PC-3 (cell line): ENCODE data around the gene KSR2. TPM values are rescaled to one million over a fixed set of nuclear protein-coding genes. Genes with fewer than 3 reads are reported as not detected.
A peak's percentile ranks its signal among the peaks of the same experiment; 100 is the strongest.

Experiments
- ATAC-seq: fragments of 200-7000 bp; cut with Tn5 transposase; 2 replicates; pipeline ENCODE4 v1.9.1; 2020; ENCODE audit warnings: mild to moderate bottlenecking, moderate library complexity
- BruUV-seq: library from RNA; stranded (reverse); fragments of 400-500 nt; replicated peaks from 2 replicates; lab custom pipeline; 2021; lab: Mats Ljungman, UMichigan
- CTCF ChIA-PET: fragments of 300-600 bp; sonication (Branson Sonifier 250); formaldehyde crosslinking; loops from one replicate; lab custom pipeline; 2022; ENCODE audit warnings: antibody characterized with exemption; lab: Charles Lee
- POLR2A ChIA-PET: fragments of 300-600 bp; sonication (Branson Sonifier 250); formaldehyde crosslinking; loops from one replicate; lab custom pipeline; 2022; ENCODE audit warnings: antibody characterized with exemption; ENCODE audit not compliant: unreplicated experiment; lab: Charles Lee
- DNase-seq: peaks from one replicate; pipeline ENCODE4 v3.0.0-alpha.2; 2015
- H2AFZ ChIP-seq: fragments of 300-600 bp; sonication (generic); 2 replicates; pipeline ENCODE4 v1.6.0; 2016; ENCODE audit warnings: antibody characterized with exemption, low read length
- H3F3A ChIP-seq: fragments of 300-600 bp; sonication (generic); one replicate; pipeline ENCODE4 v1.6.0; 2017; ENCODE audit warnings: antibody characterized with exemption, low read length, control low read depth, mild to moderate bottlenecking; ENCODE audit not compliant: unreplicated experiment
- H3K27ac ChIP-seq: fragments of 300-600 bp; sonication (generic); 2 replicates; pipeline ENCODE4 v1.5.1; 2016; ENCODE audit warnings: mild to moderate bottlenecking, low read length
- H3K27me3 ChIP-seq: fragments of 300-600 bp; sonication (generic); 2 replicates; pipeline ENCODE4 v1.6.1; 2016; ENCODE audit warnings: low read length, mixed read lengths
- H3K36me3 ChIP-seq: fragments of 300-600 bp; sonication (generic); 2 replicates; pipeline ENCODE4 v1.6.1; 2016; ENCODE audit warnings: low read depth, mixed run types, low read length, mixed read lengths
- H3K4me1 ChIP-seq: fragments of 300-600 bp; sonication (generic); 2 replicates; pipeline ENCODE4 v1.5.1; 2016; ENCODE audit warnings: low read length; ENCODE audit not compliant: insufficient read depth
- H3K4me2 ChIP-seq: fragments of 300-600 bp; sonication (generic); 2 replicates; pipeline ENCODE4 v1.6.0; 2016; ENCODE audit warnings: low read length
- H3K4me3 ChIP-seq: fragments of 300-600 bp; sonication (generic); 2 replicates; pipeline ENCODE4 v1.5.1; 2016; ENCODE audit warnings: mild to moderate bottlenecking, low read length, mixed read lengths
- H3K79me2 ChIP-seq: fragments of 300-600 bp; sonication (generic); 2 replicates; pipeline ENCODE4 v1.6.1; 2017; ENCODE audit warnings: low read length, mixed read lengths
- H3K9ac ChIP-seq: fragments of 300-600 bp; sonication (generic); 2 replicates; pipeline ENCODE4 v1.6.0; 2016; ENCODE audit warnings: mild to moderate bottlenecking, low read length
- H3K9me2 ChIP-seq: fragments of 300-600 bp; sonication (generic); replicated peaks from 2 replicates; pipeline ENCODE4 v1.6.1; 2016; ENCODE audit warnings: mixed run types, low read length, mixed read lengths
- H3K9me3 ChIP-seq: fragments of 300-600 bp; sonication (generic); 2 replicates; pipeline ENCODE4 v1.6.1; 2016; ENCODE audit warnings: low read length, mixed read lengths
- H4K20me1 ChIP-seq: fragments of 300-600 bp; sonication (generic); 2 replicates; pipeline ENCODE4 v1.6.1; 2016; ENCODE audit warnings: low read length, mixed read lengths
- CTCF ChIP-seq: fragments of 300-600 bp; sonication (generic); conservative IDR thresholded peaks from 2 replicates; pipeline ENCODE4 v1.5.1; 2017; ENCODE audit warnings: antibody characterized with exemption, low read depth, mild to moderate bottlenecking, low read length
- EZH2 ChIP-seq: fragments of 300-600 bp; sonication (generic); IDR thresholded peaks from one replicate; pipeline ENCODE4 v1.6.1; 2017; ENCODE audit warnings: antibody characterized with exemption, mild to moderate bottlenecking, low read length; ENCODE audit not compliant: unreplicated experiment
- EZH2phosphoT487 ChIP-seq: fragments of 300-600 bp; sonication (generic); IDR thresholded peaks from 2 replicates; pipeline ENCODE4 v1.6.1; 2018; ENCODE audit warnings: mild to moderate bottlenecking, antibody characterized with exemption, low read length, borderline replicate concordance
- intact Hi-C: fragments of 100-400 bp; cut with micrococcal nuclease; formaldehyde crosslinking; loops from 2 replicates; pipeline ENCODE4 v1.9.0; 2023
- total RNA-seq: library from RNA; depleted of rRNA; stranded (reverse); fragments of >200 nt; gene quantifications from 2 replicates; pipeline ENCODE4 v1.2.3, GENCODE V29; 2014

Gene KSR2
- total RNA-seq, 1 experiment from 2014 or later = 0.80 TPM

- H3K9me2 ChIP-seq = no peaks in the 10 kb centered on the region
- no peak overlapping the region for H3K4me3 ChIP-seq
- peaks cover 6% of the 10 kb centered on the region; the same call in 1 of the 2 replicates for H3K4me1 ChIP-seq
- no peaks in the 10 kb centered on the region for H3K36me3 ChIP-seq
- H3K27me3 ChIP-seq = no peaks in the 10 kb centered on the region
- peak; percentile 10 for DNase-seq
- H3F3A ChIP-seq = no peaks in the 10 kb centered on the region
- POLR2A ChIA-PET = interaction anchor here (0.6 kb wide), 1 partner anchor 12 kb away, joined by 3 read pairs; no protein-coding TSS in a partner anchor
- H3K4me2 ChIP-seq = no peak overlapping the region
- peak; percentile 41; the same call in 1 of the 2 replicates for ATAC-seq
- no peaks in the 10 kb centered on the region for H3K79me2 ChIP-seq
- no peaks in the 10 kb centered on the region for H3K9me3 ChIP-seq
- no TSS peak for BruUV-seq
- intact Hi-C loops = no loop called here
- CTCF ChIA-PET = no interaction called here
- no peak overlapping the region for H3K9ac ChIP-seq
- H3K27ac ChIP-seq = no peak overlapping the region
- TF ChIP-seq CTCF (no peak), EZH2phosphoT487 (no peak), EZH2 (no peak)
- H4K20me1 ChIP-seq = no peaks in the 10 kb centered on the region
- H2AFZ ChIP-seq = no peak overlapping the region
These were observed 150.4 kb downstream of the KSR2 start for GRCh38 chr12:117818400-117818799.

DNA sequence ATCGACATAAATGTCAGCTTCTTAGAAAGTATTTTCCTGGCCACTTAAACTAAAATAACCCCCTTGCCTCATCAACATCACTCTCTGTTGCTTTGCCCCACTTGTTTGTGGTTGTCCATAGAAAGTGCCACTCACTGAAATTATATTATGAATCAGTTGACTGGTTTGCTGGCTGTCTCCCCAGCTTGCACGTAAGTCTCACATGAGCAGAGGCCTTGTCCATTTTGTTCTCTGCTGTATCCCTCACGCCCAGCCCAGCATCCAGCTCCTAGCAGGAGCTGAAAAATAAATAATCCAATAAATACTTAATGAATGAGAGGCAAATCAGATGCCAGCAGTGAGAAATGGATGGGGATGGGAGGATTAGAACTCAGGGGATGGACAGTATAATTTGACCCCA is 159.3 kb downstream of the KSR2 start:
- H4K20me1 ChIP-seq = no peaks in the 10 kb centered on the region
- no peak overlapping the region for H3K27ac ChIP-seq
- intact Hi-C loops = no loop called here
- no peak overlapping the region for H2AFZ ChIP-seq
- no peak overlapping the region for H3K9ac ChIP-seq
- DNase-seq (no peak), ATAC-seq (no peak)
- ChIA-PET CTCF (no interaction called here), POLR2A (no interaction called here)
- no peaks in the 10 kb centered on the region for H3K36me3 ChIP-seq
- no peaks in the 10 kb centered on the region for H3F3A ChIP-seq
- H3K9me3 ChIP-seq = no peaks in the 10 kb centered on the region
- TF ChIP-seq EZH2phosphoT487 (no peak), CTCF (no peak), EZH2 (no peak)
- no TSS peak for BruUV-seq
- H3K4me1 ChIP-seq = no peaks in the 10 kb centered on the region
- H3K4me2 ChIP-seq = no peak overlapping the region
- H3K9me2 ChIP-seq = no peaks in the 10 kb centered on the region
- no peaks in the 10 kb centered on the region for H3K27me3 ChIP-seq
- H3K4me3 ChIP-seq = no peak overlapping the region
- H3K79me2 ChIP-seq = no peaks in the 10 kb centered on the region

DNA sequence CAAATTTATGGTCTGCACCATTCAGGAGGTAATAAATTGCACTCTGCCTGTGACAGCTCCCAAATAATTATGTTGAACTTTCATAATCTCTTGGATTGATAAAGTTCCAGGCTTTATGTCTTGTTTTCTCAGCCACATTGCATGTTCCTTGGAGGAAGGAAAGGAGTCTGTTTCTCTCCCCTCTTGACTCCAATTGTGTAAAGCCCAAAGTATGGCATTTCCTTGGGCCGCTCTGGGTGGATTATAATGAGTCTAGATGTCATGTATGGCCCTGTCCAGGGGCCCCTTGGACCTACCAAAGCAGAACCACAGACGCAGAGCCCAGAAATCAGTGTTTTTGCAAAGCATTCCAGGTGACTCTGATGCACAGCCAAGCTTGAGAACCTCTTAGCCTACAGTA is 160.8 kb downstream of the KSR2 start:
- BruUV-seq = no TSS peak
- DNase-seq = no peak
- Histone ChIP-seq H3K4me3 (no peak overlapping the region), H3K36me3 (no peaks in the 10 kb centered on the region), H3K9ac (no peak overlapping the region), H3F3A (no peaks in the 10 kb centered on the region), H3K27me3 (no peaks in the 10 kb centered on the region), H2AFZ (no peak overlapping the region), H3K4me1 (no peaks in the 10 kb centered on the region), H3K9me3 (no peaks in the 10 kb centered on the region), H3K79me2 (no peaks in the 10 kb centered on the region), H4K20me1 (no peaks in the 10 kb centered on the region), H3K9me2 (no peaks in the 10 kb centered on the region), H3K4me2 (no peak overlapping the region), H3K27ac (no peak overlapping the region)
- ChIA-PET CTCF (no interaction called here), POLR2A (no interaction called here)
- no peak for ATAC-seq
- TF ChIP-seq EZH2phosphoT487 = no peak
- TF ChIP-seq EZH2 = no peak
- TF ChIP-seq CTCF = no peak
- intact Hi-C loops = no loop called here
